GM19395 (cell line): ENCODE measurements around the gene IPCEF1.

Experiments
- ATAC-seq: cut with Tn5 transposase; IDR thresholded peaks from one replicate; pipeline ENCODE4 v1.9.1; 2021; ENCODE audit warnings: mild to moderate bottlenecking, moderate library complexity; ENCODE audit not compliant: unreplicated experiment

IPCEF1 gene

GRCh38 chr6:154356690-154357089 lies at the start of gene IPCEF1:
IPCEF1 (minus strand) TSS chr6:154356803; CDS start chr6:154265947, 90,856 bp downstream.
- ATAC-seq, result peak; percentile 41

- no peak for ATAC-seq
Observed at GRCh38 chr6:154406301-154406700, 49.7 kb upstream of the IPCEF1 start.

- no peak for ATAC-seq
Observed at GRCh38 chr6:154404791-154405400, 48.3 kb upstream of the IPCEF1 start.

- ATAC-seq, result no peak
Observed at GRCh38 chr6:154403788-154404187, 47.2 kb upstream of the IPCEF1 start.

GRCh38 chr6:154402081-154402780 lies 45.6 kb upstream of the IPCEF1 start:
- no peak for ATAC-seq

GRCh38 chr6:154399097-154399496 lies 42.5 kb upstream of the IPCEF1 start:
- ATAC-seq, result no peak

GRCh38 chr6:154397491-154398195 lies 41.0 kb upstream of the IPCEF1 start:
- ATAC-seq, result no peak

- no peak for ATAC-seq
Observed at GRCh38 chr6:154395878-154396277, 39.3 kb upstream of the IPCEF1 start.

- ATAC-seq, result no peak
Observed at GRCh38 chr6:154395316-154395715, 38.7 kb upstream of the IPCEF1 start.

GRCh38 chr6:154394571-154394970 lies 38.0 kb upstream of the IPCEF1 start:
- no peak for ATAC-seq

GRCh38 chr6:154390034-154390433 lies 33.4 kb upstream of the IPCEF1 start:
- ATAC-seq, result no peak

GRCh38 chr6:154388803-154389202 lies 32.2 kb upstream of the IPCEF1 start:
- ATAC-seq, result no peak

- no peak for ATAC-seq
Observed at GRCh38 chr6:154386848-154387717, 30.5 kb upstream of the IPCEF1 start.

- ATAC-seq, result no peak
Observed at GRCh38 chr6:154384191-154384590, 27.6 kb upstream of the IPCEF1 start.

GRCh38 chr6:154383273-154383672 lies 26.7 kb upstream of the IPCEF1 start:
- no peak for ATAC-seq

GRCh38 chr6:154382740-154383139 lies 26.1 kb upstream of the IPCEF1 start:
- no peak for ATAC-seq

- ATAC-seq, result no peak
Observed at GRCh38 chr6:154381548-154381947, 24.9 kb upstream of the IPCEF1 start.

- no peak for ATAC-seq
Observed at GRCh38 chr6:154380741-154381140, 24.1 kb upstream of the IPCEF1 start.

- no peak for ATAC-seq
Observed at GRCh38 chr6:154379585-154379984, 23.0 kb upstream of the IPCEF1 start.

GRCh38 chr6:154378518-154378917 lies 21.9 kb upstream of the IPCEF1 start:
- no peak for ATAC-seq

- ATAC-seq, result no peak
Observed at GRCh38 chr6:154377726-154378125, 21.1 kb upstream of the IPCEF1 start.
